ENCODE measurements around the gene TSHZ3.

TSHZ3 gene

DNA sequence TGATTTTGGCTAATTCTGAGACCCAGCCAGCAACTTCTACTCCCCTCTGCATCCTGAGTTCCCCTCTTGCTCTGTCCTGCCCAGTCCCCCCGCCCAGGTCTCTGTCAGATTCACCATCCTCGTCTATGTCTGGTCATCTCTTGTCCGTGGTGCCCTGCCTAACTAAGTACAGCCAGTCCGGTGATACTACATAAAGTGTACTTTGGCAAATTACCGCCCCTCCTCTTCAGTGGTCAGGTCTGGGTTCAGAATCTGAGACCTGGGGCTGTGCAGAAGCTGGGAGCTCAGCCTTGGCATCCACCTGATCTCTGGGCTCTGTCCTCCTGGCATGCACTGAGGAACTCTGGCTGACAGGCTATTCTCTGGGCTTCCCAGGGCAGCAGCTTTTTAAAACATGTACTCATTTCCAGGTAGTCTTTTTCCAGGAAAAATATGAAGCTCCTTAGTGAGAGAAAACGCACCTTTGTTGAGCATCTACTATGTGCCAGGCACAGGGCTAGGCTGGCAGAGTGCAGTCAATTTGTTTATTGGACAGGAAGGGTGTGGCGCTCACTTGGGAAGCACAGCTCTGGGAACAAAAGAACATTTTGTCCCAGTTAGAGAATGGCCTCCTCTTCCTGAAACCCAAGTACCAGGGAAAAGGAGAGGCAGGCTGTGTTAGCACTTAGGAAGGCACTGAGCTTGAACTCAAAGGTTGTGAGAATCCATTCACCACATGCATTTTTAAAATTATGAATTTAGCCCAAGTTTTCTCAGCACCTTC, 88.9 kb downstream of the TSHZ3 start:
- TF ChIP-seq, protein P1, sequence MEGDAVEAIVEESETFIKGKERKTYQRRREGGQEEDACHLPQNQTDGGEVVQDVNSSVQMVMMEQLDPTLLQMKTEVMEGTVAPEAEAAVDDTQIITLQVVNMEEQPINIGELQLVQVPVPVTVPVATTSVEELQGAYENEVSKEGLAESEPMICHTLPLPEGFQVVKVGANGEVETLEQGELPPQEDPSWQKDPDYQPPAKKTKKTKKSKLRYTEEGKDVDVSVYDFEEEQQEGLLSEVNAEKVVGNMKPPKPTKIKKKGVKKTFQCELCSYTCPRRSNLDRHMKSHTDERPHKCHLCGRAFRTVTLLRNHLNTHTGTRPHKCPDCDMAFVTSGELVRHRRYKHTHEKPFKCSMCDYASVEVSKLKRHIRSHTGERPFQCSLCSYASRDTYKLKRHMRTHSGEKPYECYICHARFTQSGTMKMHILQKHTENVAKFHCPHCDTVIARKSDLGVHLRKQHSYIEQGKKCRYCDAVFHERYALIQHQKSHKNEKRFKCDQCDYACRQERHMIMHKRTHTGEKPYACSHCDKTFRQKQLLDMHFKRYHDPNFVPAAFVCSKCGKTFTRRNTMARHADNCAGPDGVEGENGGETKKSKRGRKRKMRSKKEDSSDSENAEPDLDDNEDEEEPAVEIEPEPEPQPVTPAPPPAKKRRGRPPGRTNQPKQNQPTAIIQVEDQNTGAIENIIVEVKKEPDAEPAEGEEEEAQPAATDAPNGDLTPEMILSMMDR (conservative IDR thresholded peaks at IDR 0.05; ENCODE audit: low read depth), result no peak
- H3K27ac ChIP-seq, result no peak overlapping the region
- ChIA-PET POLR2A (ENCODE audit: low non-redundant PET) (no interaction called here), CTCF (no interaction called here)
- DNase-seq (ENCODE audit: low spot score), result no peak

DNA sequence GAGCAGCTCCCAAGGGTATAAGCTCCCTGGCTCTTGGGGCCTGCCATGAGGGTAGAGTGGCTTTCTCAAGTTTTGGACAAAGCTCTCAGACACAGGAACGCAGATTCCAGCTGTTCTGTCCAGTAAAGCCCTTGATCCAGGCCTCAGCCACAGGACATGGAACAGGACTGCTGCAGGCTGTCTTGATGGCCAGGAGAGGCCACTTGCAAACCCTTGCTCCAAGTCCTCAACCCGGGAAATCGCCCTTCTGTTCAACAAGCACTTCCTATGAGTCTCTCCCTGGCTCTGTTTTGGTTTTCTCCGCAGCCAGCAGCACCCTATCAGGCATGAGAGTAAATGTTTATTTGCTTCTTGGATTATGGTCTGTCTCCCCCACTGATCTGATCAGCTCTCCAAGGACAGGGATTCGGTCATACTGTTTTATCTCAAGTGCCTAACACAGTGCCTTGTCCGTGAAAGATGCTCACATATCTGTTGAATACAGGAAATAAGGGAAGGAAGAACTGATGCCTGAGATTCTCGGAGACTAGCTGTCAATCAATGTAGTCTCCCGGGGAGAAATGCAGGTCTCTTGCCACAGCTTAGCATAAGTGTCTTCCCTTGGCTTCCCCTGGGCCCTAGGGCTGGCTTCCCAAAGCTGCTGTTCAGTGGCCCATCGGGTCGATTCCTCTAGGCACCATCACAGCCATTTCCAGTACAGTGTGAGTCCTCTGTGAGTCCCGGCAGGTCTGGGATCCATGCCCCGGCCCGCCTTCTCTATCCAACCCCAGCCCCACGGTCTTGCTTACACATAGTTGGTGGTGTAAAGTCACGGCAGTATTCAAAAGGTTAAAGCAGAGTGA, 90.8 kb downstream of the TSHZ3 start:
- H3K27ac ChIP-seq, result no peak overlapping the region
- ChIA-PET CTCF (interaction anchor here (0.6 kb wide), 1 partner anchor 14 kb away, joined by 3 read pairs; no protein-coding TSS in a partner anchor), POLR2A (ENCODE audit: low non-redundant PET) (no interaction called here)
- DNase-seq (ENCODE audit: low spot score), result no peak
- TF ChIP-seq, protein P1 (conservative IDR thresholded peaks at IDR 0.05; ENCODE audit: low read depth), result no peak

DNA sequence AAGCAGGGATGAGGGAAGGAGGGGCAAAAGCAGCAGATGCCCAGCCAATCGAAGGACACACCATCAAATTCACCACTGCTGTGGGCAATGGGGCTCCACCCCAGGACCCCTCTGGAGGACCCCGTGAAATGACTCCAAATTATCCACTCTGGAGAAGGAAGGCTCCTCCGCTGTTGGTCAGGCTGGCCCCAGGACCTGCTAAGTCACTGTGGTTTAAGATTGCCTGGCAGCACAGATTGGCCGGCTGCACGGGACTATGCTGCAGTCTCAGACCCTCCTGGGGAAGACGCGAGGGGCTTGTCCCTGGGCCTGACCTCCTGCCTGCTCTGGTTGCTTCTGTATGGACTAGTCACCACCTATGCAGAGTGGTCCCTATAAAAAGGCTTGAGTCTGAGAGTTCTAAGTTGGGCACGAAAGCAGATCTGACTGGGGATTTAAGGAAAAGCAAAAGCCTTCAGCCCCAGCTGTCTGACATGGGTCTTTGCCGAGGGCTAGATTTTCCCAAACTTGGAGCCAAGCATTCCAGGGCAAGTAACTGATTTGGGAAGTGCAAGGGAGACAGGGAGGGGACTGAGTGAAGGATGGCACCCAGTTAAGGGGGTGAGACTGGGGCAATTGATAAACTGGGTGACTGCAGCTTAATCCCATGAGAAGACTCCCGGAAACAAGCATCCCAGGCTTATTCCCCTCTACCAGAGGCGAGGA, 91.7 kb downstream of the TSHZ3 start:
- TF ChIP-seq, protein P1 (conservative IDR thresholded peaks at IDR 0.05; ENCODE audit: low read depth), result no peak
- POLR2A ChIA-PET (ENCODE audit: low non-redundant PET), result no interaction called here
- CTCF ChIA-PET, result interaction anchor here (0.6 kb wide), 1 partner anchor 14 kb away, joined by 3 read pairs; no protein-coding TSS in a partner anchor
- no peak overlapping the region for H3K27ac ChIP-seq
- no peak for DNase-seq (ENCODE audit: low spot score)

DNA sequence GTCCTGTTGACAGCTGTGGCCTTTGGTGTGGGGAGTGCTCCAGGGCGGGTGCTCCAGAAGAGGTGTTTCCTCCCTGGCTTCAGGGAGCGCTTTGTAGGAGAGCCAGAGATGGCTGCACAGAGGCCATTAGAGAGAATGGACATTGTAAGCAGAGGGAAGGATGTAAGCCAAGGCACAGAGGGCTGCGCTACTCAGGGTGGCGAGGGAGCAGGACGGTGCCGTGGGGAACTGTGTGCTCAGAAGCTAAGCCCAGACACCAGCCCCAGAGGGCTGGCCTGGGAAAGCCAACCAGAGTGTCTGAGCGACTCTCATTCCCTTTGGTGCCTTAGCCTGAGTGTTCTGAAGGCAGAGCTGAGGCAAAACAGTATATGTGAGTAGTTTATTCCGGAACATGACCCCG, 92.2 kb downstream of the TSHZ3 start:
- CTCF ChIA-PET, result no interaction called here

DNA sequence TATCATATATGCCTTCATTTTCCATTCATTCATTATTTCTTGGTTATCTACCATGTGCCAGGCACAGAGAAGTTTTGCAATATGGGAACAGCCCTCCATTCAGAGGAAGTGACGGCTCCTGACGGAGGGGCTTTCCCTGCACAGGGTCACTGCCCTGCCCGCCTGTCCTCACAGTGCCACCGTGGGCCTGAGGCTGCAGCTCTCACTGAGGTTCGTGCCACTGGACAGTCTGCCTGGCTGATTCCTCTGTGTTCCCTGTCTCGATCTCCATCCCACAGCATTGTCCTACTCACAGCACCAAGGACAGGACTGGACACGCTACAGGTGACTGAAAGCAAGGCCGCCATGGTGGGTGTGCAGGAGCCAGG, 92.7 kb downstream of the TSHZ3 start:
- ChIA-PET POLR2A (ENCODE audit: low non-redundant PET) (no interaction called here), CTCF (no interaction called here)
- TF ChIP-seq, protein P1 (conservative IDR thresholded peaks at IDR 0.05; ENCODE audit: low read depth), result no peak
- DNase-seq (ENCODE audit: low spot score), result no peak
- H3K27ac ChIP-seq, result no peak overlapping the region

More for the DNA sequence above, 92.2 kb downstream of the TSHZ3 start:
- POLR2A ChIA-PET (ENCODE audit: low non-redundant PET), result no interaction called here
- TF ChIP-seq, protein P1 (conservative IDR thresholded peaks at IDR 0.05; ENCODE audit: low read depth), result no peak
- no peak overlapping the region for H3K27ac ChIP-seq
- no peak for DNase-seq (ENCODE audit: low spot score)

DNA sequence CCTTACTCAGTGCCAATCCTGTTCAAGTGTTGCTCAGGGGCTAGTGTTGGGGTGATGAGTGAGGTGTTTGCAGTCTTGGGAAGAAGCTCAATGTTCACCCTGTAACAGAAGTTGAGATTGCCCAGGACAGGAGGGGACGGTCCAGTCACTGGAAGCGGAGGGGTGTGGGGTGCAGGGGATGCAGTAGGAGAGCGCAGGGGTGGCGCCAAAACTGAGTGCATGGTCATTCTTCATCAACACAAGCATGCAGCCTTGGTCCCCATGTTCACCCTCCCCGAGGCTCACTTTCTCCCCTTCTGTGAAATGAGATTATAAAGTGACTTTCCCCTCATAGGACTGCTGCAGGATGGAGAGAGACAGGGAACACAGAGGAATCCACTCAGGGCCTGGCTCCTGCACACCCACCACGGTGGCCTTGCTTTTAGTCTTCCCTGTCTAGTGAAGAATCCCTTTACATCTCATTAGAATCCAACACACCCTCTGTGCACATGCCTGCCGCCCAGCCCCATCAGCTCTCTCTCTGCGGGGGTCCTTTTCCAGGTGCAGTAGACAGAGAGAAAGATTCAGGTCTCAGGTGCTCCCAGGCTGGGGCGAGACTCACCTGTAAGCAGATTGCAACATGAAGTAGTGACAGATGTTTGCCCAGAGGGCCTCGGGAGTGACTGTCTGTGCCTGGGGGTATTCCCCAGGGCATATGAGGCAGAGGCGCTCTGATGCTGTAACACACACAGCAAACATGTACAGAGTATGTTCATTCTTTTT, 93.2 kb downstream of the TSHZ3 start:
- POLR2A ChIA-PET (ENCODE audit: low non-redundant PET), result no interaction called here
- TF ChIP-seq, protein P1 (conservative IDR thresholded peaks at IDR 0.05; ENCODE audit: low read depth), result no peak
- CTCF ChIA-PET, result no interaction called here
- DNase-seq (ENCODE audit: low spot score), result no peak
- H3K27ac ChIP-seq, result no peak overlapping the region
